Endothelial cell of umbilical vein (primary cell): ENCODE measurements around the gene WRAP73. TPM values are rescaled to one million over a fixed set of nuclear protein-coding genes. Genes with fewer than 3 reads are reported as not detected.

Experiments
- BruUV-seq: library from RNA; stranded (reverse); fragments of 400-500 nt; replicated peaks from 2 replicates; lab custom pipeline; 2021; lab: Mats Ljungman, UMichigan
- CTCF ChIA-PET: fragments of 300-600, 350-600 bp; sonication (Branson Sonifier 250); formaldehyde crosslinking; loops from one replicate; lab custom pipeline; 2021; ENCODE audit warnings: antibody characterized with exemption, inconsistent platforms; lab: Charles Lee
- POLR2A ChIA-PET: fragments of 300-600, 350-600 bp; sonication (Branson Sonifier 250); formaldehyde crosslinking; loops from one replicate; lab custom pipeline; 2021; ENCODE audit warnings: antibody characterized with exemption, inconsistent platforms; lab: Charles Lee
- DNase-seq: peaks from one replicate; pipeline ENCODE4 v3.0.0-alpha.2; 2011; ENCODE audit warnings: low read depth, low spot score
- FAIRE-seq: peaks from 2 replicates; lab custom pipeline; 2011; peaks lifted over from hg19 to GRCh38; lab: Jason Lieb, UNC
- H2AFZ ChIP-seq: 2 replicates; pipeline ENCODE4 v1.6.0; 2012; ENCODE audit warnings: low read depth, low read length, control low read depth, inconsistent platforms
- H3K27ac ChIP-seq: 2 replicates; pipeline ENCODE4 v1.5.1; 2011; ENCODE audit warnings: low read depth, mild to moderate bottlenecking, control low read depth, low read length, moderate library complexity; ENCODE audit not compliant: insufficient read depth
- H3K27me3 ChIP-seq, 2 experiments: 2 replicates each; pipeline versions ENCODE4 v1.6.0 to v1.6.1; 2011; ENCODE audit warnings: low read length in 2 of 2, mixed read lengths in 1 of 2; ENCODE audit not compliant: control insufficient read depth in 2 of 2, insufficient read depth in 2 of 2
- H3K36me3 ChIP-seq, 2 experiments: 2 replicates in 1 of 2; 3 replicates in 1 of 2; pipeline ENCODE4 v1.5.1; 2011; ENCODE audit warnings: low read length in 2 of 2, mild to moderate bottlenecking in 1 of 2, moderate library complexity in 1 of 2; ENCODE audit not compliant: control insufficient read depth in 2 of 2, insufficient read depth in 2 of 2; ENCODE audit errors: extremely low read depth in 1 of 2
- H3K4me1 ChIP-seq: 3 replicates; pipeline ENCODE4 v1.5.1; 2011; ENCODE audit warnings: mild to moderate bottlenecking, low read length; ENCODE audit not compliant: control insufficient read depth, insufficient read depth; ENCODE audit errors: extremely low read depth
- H3K4me2 ChIP-seq: 2 replicates; pipeline ENCODE4 v1.6.1; 2011; ENCODE audit warnings: low read length, control low read depth, mixed read lengths; ENCODE audit not compliant: insufficient read depth
- H3K4me3 ChIP-seq, 3 experiments: fragments of 200-600 bp in 1 of 3; sonication (generic), shearing (Covaris generic) in 1 of 3; replicated peaks in 1 of 3; 2 replicates each; pipeline ENCODE4 v1.5.1; 2011 to 2016; ENCODE audit warnings: control low read depth in 3 of 3, low read length in 3 of 3, mild to moderate bottlenecking in 2 of 3, inconsistent platforms in 1 of 3, low read depth in 1 of 3, moderate library complexity in 1 of 3; ENCODE audit not compliant: insufficient read depth in 1 of 3
- H3K79me2 ChIP-seq: 2 replicates; pipeline ENCODE4 v1.6.0; 2012; ENCODE audit warnings: low read length, inconsistent platforms; ENCODE audit not compliant: control insufficient read depth, insufficient read depth
- H3K9ac ChIP-seq: replicated peaks from 2 replicates; pipeline ENCODE3; 2011; ENCODE audit warnings: low read length, control low read depth; ENCODE audit not compliant: insufficient read depth; ENCODE audit errors: extremely low read depth
- H3K9me1 ChIP-seq: replicated peaks from 3 replicates; pipeline ENCODE4 v1.6.0; 2011; ENCODE audit warnings: mild to moderate bottlenecking, low read length; ENCODE audit not compliant: control insufficient read depth, insufficient read depth; ENCODE audit errors: extremely low read depth
- H3K9me3 ChIP-seq: replicated peaks from 2 replicates; pipeline ENCODE4 v1.5.1; 2012; ENCODE audit warnings: low read length, inconsistent platforms; ENCODE audit not compliant: control insufficient read depth, insufficient read depth
- H4K20me1 ChIP-seq: replicated peaks from 2 replicates; pipeline ENCODE3; 2011; ENCODE audit warnings: mild to moderate bottlenecking, low read length; ENCODE audit not compliant: control insufficient read depth, insufficient read depth; ENCODE audit errors: extremely low read depth
- EZH2 ChIP-seq: IDR thresholded peaks from 2 replicates; pipeline ENCODE4 v1.6.1; 2012; ENCODE audit warnings: borderline replicate concordance, low read depth, mild to moderate bottlenecking, moderate library complexity, low read length, inconsistent platforms; ENCODE audit not compliant: severe bottlenecking
- FOS ChIP-seq: IDR thresholded peaks from 2 replicates; pipeline ENCODE4 v1.6.1; 2011; ENCODE audit warnings: mild to moderate bottlenecking, low read length, moderate library complexity, borderline replicate concordance; ENCODE audit not compliant: insufficient read depth
- GATA2 ChIP-seq: IDR thresholded peaks from 2 replicates; pipeline ENCODE4 v1.7.0; 2011; ENCODE audit warnings: low read depth, mild to moderate bottlenecking, moderate library complexity, mixed read lengths, low read length; ENCODE audit not compliant: insufficient read length, insufficient read depth
- JUN ChIP-seq: IDR thresholded peaks from 2 replicates; pipeline ENCODE4 v1.6.1; 2011; ENCODE audit warnings: borderline replicate concordance, low read depth; ENCODE audit not compliant: insufficient read length, insufficient read depth
- MYC ChIP-seq: IDR thresholded peaks from one replicate; pipeline ENCODE4 v1.6.1; 2011; ENCODE audit warnings: mild to moderate bottlenecking, low read depth, low read length
- POLR2A ChIP-seq: IDR thresholded peaks from 2 replicates; pipeline ENCODE4 v1.6.1; 2012; ENCODE audit warnings: low read depth, mild to moderate bottlenecking, control low read depth, low read length
- POLR2AphosphoS5 ChIP-seq: IDR thresholded peaks from 2 replicates; pipeline ENCODE4 v1.6.1; 2012; ENCODE audit warnings: low read depth, mild to moderate bottlenecking, control low read depth, low read length, moderate library complexity; ENCODE audit not compliant: insufficient read depth
- dilution Hi-C: fragments of 300-500 bp; cut with MboI; formaldehyde crosslinking; loops from one replicate; pipeline ENCODE4 v1.15.0; 2019; ENCODE audit warnings: low sequenced_read_pairs; ENCODE audit not compliant: extremely low pct_ligation_motif_present
- intact Hi-C: fragments of 100-400 bp; cut with micrococcal nuclease; formaldehyde crosslinking; loops from one replicate; pipeline ENCODE4 v1.10.0; 2022
- polyA plus RNA-seq, 4 experiments: library from polyadenylated mRNA; depleted of rRNA in 3 of 4; stranded (reverse) in 3 of 4; unstranded in 1 of 4; fragments of >200 nt; gene quantifications; 2 replicates each; pipeline versions ENCODE4 v1.2.1 to v1.2.3, GENCODE V29; 2011 to 2012; ENCODE audit warnings: missing spikeins in 1 of 4
- total RNA-seq: library from RNA; stranded (reverse); gene quantifications from 2 replicates; pipeline ENCODE4 v1.2.3, GENCODE V29; 2021
- TF ChIP-seq, protein P1 (sequence below), 2 donors: IDR thresholded peaks; 1 replicate in 1 of 2; 2 replicates in 1 of 2; pipeline ENCODE4 v1.5.1; 2011; ENCODE audit warnings: low read length in 2 of 2, mild to moderate bottlenecking in 2 of 2, moderate library complexity in 2 of 2, control low read depth in 1 of 2, inconsistent platforms in 1 of 2, low read depth in 1 of 2; ENCODE audit not compliant: insufficient read depth in 1 of 2; ENCODE audit errors: extremely low read depth in 1 of 2
- TF ChIP-seq, protein P2 (sequence below): IDR thresholded peaks from 2 replicates; pipeline ENCODE4 v1.6.1; 2011; ENCODE audit not compliant: insufficient read depth, insufficient read length

WRAP73 gene
- total and polyA plus RNA-seq, 2 donors (not counting 3 experiments of a cell fraction or from before 2014, with no cell fraction given) = 23.0 to 50.7 TPM

DNA sequence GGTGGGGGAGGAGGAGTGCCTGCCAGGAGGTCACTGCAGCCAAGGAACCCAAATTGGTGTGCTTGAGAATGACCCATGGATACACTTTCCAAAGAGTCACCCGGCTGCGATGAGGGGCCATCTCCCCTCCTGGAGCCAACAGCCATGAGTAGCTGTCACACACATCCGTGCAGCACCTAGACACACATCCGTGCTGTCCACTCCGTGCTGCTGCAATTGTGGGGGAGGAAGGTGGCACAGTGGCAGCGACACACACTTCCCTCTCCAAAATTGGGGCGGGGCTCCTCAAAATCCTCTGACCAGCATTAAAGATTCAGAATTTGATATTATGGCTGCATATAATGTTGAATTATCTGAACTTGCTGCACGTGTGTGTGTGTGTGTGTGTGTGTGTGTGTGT is 18.2 kb upstream of the WRAP73 start:
- H4K20me1 ChIP-seq = no peaks in the 10 kb centered on the region
- no peak overlapping the region for H3K27ac ChIP-seq
- H3K4me2 ChIP-seq = no peak overlapping the region
- H3K36me3 ChIP-seq = no peaks in the 10 kb centered on the region
- no peaks in the 10 kb centered on the region for H3K27me3 ChIP-seq
- DNase-seq = no peak
- no peaks in the 10 kb centered on the region for H3K79me2 ChIP-seq
- H3K4me3 ChIP-seq = no peak overlapping the region
- no peak overlapping the region for H3K9ac ChIP-seq
- no TSS peak for BruUV-seq
- intact Hi-C loops (no loop called here), dilution Hi-C loops (no loop called here)
- peaks cover 6% of the 10 kb centered on the region for H3K4me1 ChIP-seq
- H3K9me1 ChIP-seq = no peaks in the 10 kb centered on the region
- H2AFZ ChIP-seq = no peak overlapping the region
- no peak for FAIRE-seq
- H3K9me3 ChIP-seq = no peaks in the 10 kb centered on the region
- ChIA-PET POLR2A (no interaction called here), CTCF (interaction anchor here (0.8 to 1.7 kb wide), 2 partner anchors 13 to 17 kb away, joined by 3 to 5 read pairs; no protein-coding TSS in a partner anchor)
- TF ChIP-seq JUN (no peak), FOS (no peak), POLR2AphosphoS5 (no peak)
- TF ChIP-seq, protein P1, sequence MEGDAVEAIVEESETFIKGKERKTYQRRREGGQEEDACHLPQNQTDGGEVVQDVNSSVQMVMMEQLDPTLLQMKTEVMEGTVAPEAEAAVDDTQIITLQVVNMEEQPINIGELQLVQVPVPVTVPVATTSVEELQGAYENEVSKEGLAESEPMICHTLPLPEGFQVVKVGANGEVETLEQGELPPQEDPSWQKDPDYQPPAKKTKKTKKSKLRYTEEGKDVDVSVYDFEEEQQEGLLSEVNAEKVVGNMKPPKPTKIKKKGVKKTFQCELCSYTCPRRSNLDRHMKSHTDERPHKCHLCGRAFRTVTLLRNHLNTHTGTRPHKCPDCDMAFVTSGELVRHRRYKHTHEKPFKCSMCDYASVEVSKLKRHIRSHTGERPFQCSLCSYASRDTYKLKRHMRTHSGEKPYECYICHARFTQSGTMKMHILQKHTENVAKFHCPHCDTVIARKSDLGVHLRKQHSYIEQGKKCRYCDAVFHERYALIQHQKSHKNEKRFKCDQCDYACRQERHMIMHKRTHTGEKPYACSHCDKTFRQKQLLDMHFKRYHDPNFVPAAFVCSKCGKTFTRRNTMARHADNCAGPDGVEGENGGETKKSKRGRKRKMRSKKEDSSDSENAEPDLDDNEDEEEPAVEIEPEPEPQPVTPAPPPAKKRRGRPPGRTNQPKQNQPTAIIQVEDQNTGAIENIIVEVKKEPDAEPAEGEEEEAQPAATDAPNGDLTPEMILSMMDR (IDR thresholded peaks at IDR 0.05; ENCODE audit: extremely low read depth in 1 of 2, insufficient read depth in 1 of 2, low read depth in 1 of 2, low read length in 2 of 2) = no peak

DNA sequence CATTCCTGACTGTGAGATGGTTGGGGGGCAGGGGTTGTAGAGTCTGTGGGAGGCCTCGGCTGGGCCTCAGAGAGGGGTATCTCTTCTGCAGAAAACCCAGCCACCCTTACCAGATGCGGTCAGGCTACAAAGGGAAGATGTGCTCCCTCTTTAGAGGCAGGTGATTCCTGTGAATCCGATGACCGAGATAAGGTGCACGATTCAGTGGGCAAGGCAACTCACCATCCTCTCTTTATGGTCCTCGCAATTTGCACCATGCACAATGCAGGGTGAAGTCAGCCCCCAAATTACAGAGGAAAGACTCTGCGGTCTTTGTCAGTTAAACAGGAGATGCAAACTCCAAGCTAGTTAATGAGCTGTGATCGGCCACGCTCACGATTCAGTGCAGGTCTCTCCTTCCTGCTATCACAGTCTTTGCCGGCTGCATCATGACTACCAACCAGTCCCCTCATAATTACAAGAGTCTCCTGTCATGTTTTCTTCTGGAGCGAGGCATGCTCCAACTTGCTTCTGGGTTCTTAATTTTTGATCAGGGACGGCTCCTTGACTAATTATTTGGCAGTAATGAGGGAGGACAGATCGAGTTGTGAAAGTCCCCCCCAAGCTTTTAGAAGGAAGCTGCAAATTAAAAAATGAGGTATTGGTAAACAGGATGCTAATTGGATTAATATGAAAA is 14.9 kb upstream of the WRAP73 start:
- Histone ChIP-seq H3K4me1 (peaks cover 6% of the 10 kb centered on the region), H3K9me3 (no peaks in the 10 kb centered on the region), H3K4me2 (no peak overlapping the region), H3K27me3 (peaks cover 0 to 10% of the 10 kb centered on the region in 2 experiments), H3K9me1 (no peaks in the 10 kb centered on the region), H2AFZ (peak overlapping the region; percentile 9), H3K36me3 (no peaks in the 10 kb centered on the region), H4K20me1 (no peaks in the 10 kb centered on the region), H3K79me2 (no peaks in the 10 kb centered on the region), H3K27ac (no peak overlapping the region), H3K4me3 (no peak overlapping the region), H3K9ac (no peak overlapping the region)
- intact Hi-C loops (no loop called here), dilution Hi-C loops (no loop called here)
- TF ChIP-seq GATA2 (no peak), FOS (no peak), EZH2 (no peak), JUN (no peak), POLR2AphosphoS5 (no peak), MYC (no peak), POLR2A (no peak)
- TF ChIP-seq, protein P1 (IDR thresholded peaks at IDR 0.05; ENCODE audit: extremely low read depth in 1 of 2, insufficient read depth in 1 of 2, low read depth in 1 of 2, low read length in 2 of 2) = no peak
- TF ChIP-seq, protein P2, sequence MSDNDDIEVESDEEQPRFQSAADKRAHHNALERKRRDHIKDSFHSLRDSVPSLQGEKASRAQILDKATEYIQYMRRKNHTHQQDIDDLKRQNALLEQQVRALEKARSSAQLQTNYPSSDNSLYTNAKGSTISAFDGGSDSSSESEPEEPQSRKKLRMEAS = no peak
- BruUV-seq = no TSS peak
- DNase-seq (no peak), FAIRE-seq (no peak)
- CTCF ChIA-PET = no interaction called here
- POLR2A ChIA-PET = no interaction called here
